Keratinocyte (primary cell): ENCODE measurements around the gene GLG1. TPM values are rescaled to one million over a fixed set of nuclear protein-coding genes. Genes with fewer than 3 reads are reported as not detected.

Experiments used
- DNase-seq: peaks from one replicate; pipeline ENCODE4 v3.0.0-alpha.2; 2011; ENCODE audit warnings: low read depth, missing footprints, low spot score
- FAIRE-seq: peaks from 2 replicates; lab custom pipeline; 2011; peaks lifted over from hg19 to GRCh38; lab: Jason Lieb, UNC
- H2AFZ ChIP-seq: 2 replicates; pipeline ENCODE4 v1.6.0; 2012; ENCODE audit warnings: low read length, control low read depth, inconsistent platforms; ENCODE audit not compliant: control insufficient read depth
- H3K27ac ChIP-seq: 2 replicates; pipeline ENCODE4 v1.5.1; 2011; ENCODE audit warnings: low read length; ENCODE audit not compliant: control insufficient read depth, insufficient read depth
- H3K27me3 ChIP-seq: 3 replicates; pipeline ENCODE4 v1.6.0; 2011; ENCODE audit warnings: low read length; ENCODE audit not compliant: control insufficient read depth, insufficient read depth; ENCODE audit errors: extremely low read depth
- H3K36me3 ChIP-seq, 2 experiments: 2 replicates in 1 of 2; 3 replicates in 1 of 2; pipeline ENCODE4 v1.5.1; 2011; ENCODE audit warnings: low read length in 2 of 2, mild to moderate bottlenecking in 1 of 2; ENCODE audit not compliant: control insufficient read depth in 2 of 2, insufficient read depth in 2 of 2; ENCODE audit errors: extremely low read depth in 1 of 2
- H3K4me1 ChIP-seq: 3 replicates; pipeline ENCODE4 v1.5.1; 2011; ENCODE audit warnings: low read length; ENCODE audit not compliant: control insufficient read depth, insufficient read depth; ENCODE audit errors: extremely low read depth
- H3K4me2 ChIP-seq: 3 replicates; pipeline ENCODE4 v1.6.0; 2011; ENCODE audit warnings: low read depth, low read length; ENCODE audit not compliant: control insufficient read depth, insufficient read depth; ENCODE audit errors: extremely low read depth
- H3K4me3 ChIP-seq, 3 experiments: fragments of 200-600 bp in 1 of 3; sonication (generic) in 1 of 3; 2 replicates in 2 of 3; 3 replicates in 1 of 3; pipeline ENCODE4 v1.5.1; 2011 to 2016; ENCODE audit warnings: low read length in 3 of 3, mild to moderate bottlenecking in 3 of 3, control low read depth in 2 of 3, inconsistent platforms in 1 of 3, low read depth in 1 of 3, mixed read lengths in 1 of 3, mixed run types in 1 of 3, moderate library complexity in 1 of 3; ENCODE audit not compliant: control insufficient read depth in 2 of 3, insufficient read depth in 2 of 3; ENCODE audit errors: extremely low read depth in 1 of 3
- H3K79me2 ChIP-seq: 2 replicates; pipeline ENCODE4 v1.6.0; 2012; ENCODE audit warnings: low read length; ENCODE audit not compliant: control insufficient read depth, insufficient read depth
- H3K9ac ChIP-seq: 3 replicates; pipeline ENCODE4 v1.6.0; 2011; ENCODE audit warnings: low read length; ENCODE audit not compliant: control insufficient read depth, insufficient read depth; ENCODE audit errors: extremely low read depth
- H3K9me1 ChIP-seq: 3 replicates; pipeline ENCODE4 v1.6.0; 2011; ENCODE audit warnings: low read length; ENCODE audit not compliant: control insufficient read depth, insufficient read depth; ENCODE audit errors: extremely low read depth
- H3K9me3 ChIP-seq: 2 replicates; pipeline ENCODE4 v1.5.1; 2012; ENCODE audit warnings: low read depth, low read length; ENCODE audit not compliant: control insufficient read depth
- H4K20me1 ChIP-seq: 3 replicates; pipeline ENCODE4 v1.6.0; 2011; ENCODE audit warnings: low read length; ENCODE audit not compliant: control insufficient read depth, insufficient read depth; ENCODE audit errors: extremely low read depth
- CTCF ChIP-seq, 3 experiments: IDR thresholded peaks in 1 of 3; conservative IDR thresholded peaks in 1 of 3; optimal IDR thresholded peaks in 1 of 3; 2 replicates in 2 of 3; 3 replicates in 1 of 3; pipeline versions ENCODE3 to v1.5.1; 2011; ENCODE audit warnings: low read length in 3 of 3, mild to moderate bottlenecking in 3 of 3, moderate library complexity in 2 of 3, control low read depth in 1 of 3, inconsistent platforms in 1 of 3; ENCODE audit not compliant: insufficient read depth in 2 of 3; ENCODE audit errors: extremely low read depth in 1 of 3
- EZH2 ChIP-seq: IDR thresholded peaks from one replicate; pipeline ENCODE4 v1.6.1; 2012; ENCODE audit warnings: inconsistent platforms, mild to moderate bottlenecking, low read length, moderate library complexity
- dilution Hi-C: fragments of 300-500 bp; cut with MboI; formaldehyde crosslinking; loops from one replicate; pipeline ENCODE4 v1.7.0; 2020; ENCODE audit warnings: low sequenced_read_pairs; ENCODE audit not compliant: extremely low pct_ligation_motif_present
- polyA plus RNA-seq, 5 experiments: library from polyadenylated mRNA; depleted of rRNA in 3 of 5; stranded (reverse) in 3 of 5; stranded (forward) in 1 of 5; unstranded in 1 of 5; fragments of >200 nt; gene quantifications; 1 replicate in 1 of 5; 2 replicates in 3 of 5; 3 replicates in 1 of 5; pipeline versions ENCODE4 v1.2.1 to v1.2.3, GENCODE V29; 2011 to 2012; ENCODE audit warnings: missing spikeins in 2 of 5, low read depth in 1 of 5, low replicate concordance in 1 of 5

Gene GLG1
- polyA plus RNA-seq, 1 donor (not counting 4 experiments of a cell fraction or from before 2014, with no cell fraction given): 63.6 TPM

GRCh38 chr16:74463888-74464287, 143.0 kb downstream of the GLG1 start:
- Histone ChIP-seq H3K4me2 (no peak overlapping the region), H3K79me2 (no peaks in the 10 kb centered on the region), H4K20me1 (no peaks in the 10 kb centered on the region), H3K9me3 (no peaks in the 10 kb centered on the region), H2AFZ (no peak overlapping the region), H3K27ac (no peak overlapping the region), H3K9ac (no peak overlapping the region), H3K4me1 (peaks cover 20% of the 10 kb centered on the region), H3K36me3 (peaks cover 19 to 23% of the 10 kb centered on the region in 2 experiments), H3K9me1 (no peaks in the 10 kb centered on the region), H3K4me3 (no peak overlapping the region), H3K27me3 (no peaks in the 10 kb centered on the region)
- no peak for DNase-seq
- FAIRE-seq: no peak
- dilution Hi-C loops: no loop called here
- TF ChIP-seq CTCF (optimal IDR thresholded peaks at IDR 0.05 in 1 of 3, IDR thresholded peaks at IDR 0.05 in 1 of 3, conservative IDR thresholded peaks at IDR 0.05 in 1 of 3; ENCODE audit: extremely low read depth in 1 of 3, insufficient read depth in 2 of 3, low read length in 3 of 3): no peak
- TF ChIP-seq EZH2: no peak

GRCh38 chr16:74462361-74462760, 144.6 kb downstream of the GLG1 start:
- no peaks in the 10 kb centered on the region for H4K20me1 ChIP-seq
- no peaks in the 10 kb centered on the region for H3K79me2 ChIP-seq
- H3K4me1 ChIP-seq: peaks cover 17% of the 10 kb centered on the region
- no peak overlapping the region for H3K4me3 ChIP-seq
- peak; percentile 94 for FAIRE-seq
- H3K9me1 ChIP-seq: peaks cover 5% of the 10 kb centered on the region
- no peaks in the 10 kb centered on the region for H3K9me3 ChIP-seq
- no peaks in the 10 kb centered on the region for H3K27me3 ChIP-seq
- peaks cover 20 to 22% of the 10 kb centered on the region in 2 experiments for H3K36me3 ChIP-seq
- H3K27ac ChIP-seq: peak overlapping the region; percentile 58
- H2AFZ ChIP-seq: no peak overlapping the region
- TF ChIP-seq CTCF (optimal IDR thresholded peaks at IDR 0.05 in 1 of 3, IDR thresholded peaks at IDR 0.05 in 1 of 3, conservative IDR thresholded peaks at IDR 0.05 in 1 of 3; ENCODE audit: extremely low read depth in 1 of 3, insufficient read depth in 2 of 3, low read length in 3 of 3) (no peak), EZH2 (no peak)
- dilution Hi-C loops: no loop called here
- DNase-seq: peak; percentile 50
- peak overlapping the region; percentile 22 for H3K4me2 ChIP-seq
- H3K9ac ChIP-seq: peak overlapping the region; percentile 35
